Measurements from ENCODE around the gene ADH7.

Gene ADH7

GRCh38 chr4:99462875-99463464, 27.8 kb upstream of the ADH7 start:
- TF ChIP-seq CTCF (IDR thresholded peaks at IDR 0.05): peak; percentile 71

GRCh38 chr4:99461623-99462401, 26.7 kb upstream of the ADH7 start:
- TF ChIP-seq CTCF (IDR thresholded peaks at IDR 0.05): no peak

- TF ChIP-seq CTCF (IDR thresholded peaks at IDR 0.05): no peak
Measured at GRCh38 chr4:99459546-99460042, 24.5 kb upstream of the ADH7 start.

GRCh38 chr4:99458911-99459447, 23.8 kb upstream of the ADH7 start:
- TF ChIP-seq CTCF (IDR thresholded peaks at IDR 0.05): no peak

GRCh38 chr4:99457676-99458075, 22.5 kb upstream of the ADH7 start:
- TF ChIP-seq CTCF (IDR thresholded peaks at IDR 0.05): no peak

- no peak for TF ChIP-seq CTCF (IDR thresholded peaks at IDR 0.05)
Measured at GRCh38 chr4:99457270-99457669, 22.1 kb upstream of the ADH7 start.

- no peak for TF ChIP-seq CTCF (IDR thresholded peaks at IDR 0.05)
Measured at GRCh38 chr4:99447513-99447912, 12.4 kb upstream of the ADH7 start.
